A549 treated with DMSO at 1 μM for 4 hours (cell line): Measurements from ENCODE around the gene GTPBP6. TPM values are rescaled to one million over a fixed set of nuclear protein-coding genes. Genes with fewer than 3 reads are reported as not detected.

Experiments
- total RNA-seq: library from RNA; stranded (reverse); fragments of 200-300 nt; extraction: Qiagen RNA extraction; gene quantifications from 5 replicates; pipeline ENCODE4 v1.2.3, GENCODE V29; 2022; ENCODE audit warnings: low read depth

The GTPBP6 gene, protein sequence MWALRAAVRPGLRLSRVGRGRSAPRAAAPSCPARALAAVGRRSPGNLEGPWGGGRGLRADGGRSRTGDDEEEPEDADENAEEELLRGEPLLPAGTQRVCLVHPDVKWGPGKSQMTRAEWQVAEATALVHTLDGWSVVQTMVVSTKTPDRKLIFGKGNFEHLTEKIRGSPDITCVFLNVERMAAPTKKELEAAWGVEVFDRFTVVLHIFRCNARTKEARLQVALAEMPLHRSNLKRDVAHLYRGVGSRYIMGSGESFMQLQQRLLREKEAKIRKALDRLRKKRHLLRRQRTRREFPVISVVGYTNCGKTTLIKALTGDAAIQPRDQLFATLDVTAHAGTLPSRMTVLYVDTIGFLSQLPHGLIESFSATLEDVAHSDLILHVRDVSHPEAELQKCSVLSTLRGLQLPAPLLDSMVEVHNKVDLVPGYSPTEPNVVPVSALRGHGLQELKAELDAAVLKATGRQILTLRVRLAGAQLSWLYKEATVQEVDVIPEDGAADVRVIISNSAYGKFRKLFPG
- total RNA-seq, result 42.4 to 58.5 TPM (median 49.0 TPM) in 5 replicates

GRCh38 chrX:318739-319578 lies at the start of gene GTPBP6:
TSS of gene GTPBP6 (minus strand) at chrX:318796. CDS start at chrX:318787, 9 bp downstream.

DNA sequence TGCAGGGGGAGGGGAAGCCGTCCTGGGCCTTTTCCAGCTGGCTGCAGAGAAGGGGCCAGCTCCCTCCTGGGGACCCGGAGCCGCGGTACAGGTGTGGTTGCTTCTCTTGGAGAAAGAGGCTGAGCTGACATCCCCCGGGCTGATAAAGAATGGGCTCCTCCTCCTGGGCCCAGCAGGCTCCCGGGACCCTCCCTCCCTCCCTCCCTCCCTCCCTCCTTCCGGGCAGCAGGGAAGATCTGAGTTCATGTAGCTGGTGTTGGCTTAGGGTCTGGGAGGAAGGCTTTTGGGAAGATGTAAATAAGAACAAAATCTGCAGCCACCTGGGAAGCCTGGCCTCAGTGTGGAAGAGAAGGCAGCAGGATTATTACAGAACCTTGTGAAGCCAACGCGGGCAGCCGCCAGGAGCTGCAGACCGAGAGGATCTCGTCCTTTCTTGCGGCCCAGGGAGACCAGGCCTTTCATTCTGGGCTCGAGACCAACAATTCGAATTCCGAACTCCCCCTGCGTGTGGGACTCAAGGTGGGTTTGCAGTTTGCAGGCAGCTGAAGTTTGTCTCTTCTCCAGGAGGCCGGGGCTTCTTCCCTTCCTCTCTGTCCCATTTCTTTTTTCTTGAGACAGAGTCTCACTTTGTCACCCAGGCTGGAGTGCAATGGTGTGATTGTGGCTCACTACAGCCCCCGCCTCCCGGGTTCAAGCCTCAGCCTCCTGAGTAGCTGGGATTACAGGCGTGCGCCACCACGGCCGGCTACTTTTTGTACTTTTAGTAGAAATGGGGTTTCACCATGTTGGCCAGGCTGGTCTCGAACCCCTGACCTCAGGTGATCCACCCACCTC lies 37.2 kb downstream of the GTPBP6 start, which contains the start of gene PLCXD1:
PLCXD1 (plus strand) TSS at position 216 of the 834 bp plus-strand sequence. CDS start 2,807 bp downstream, outside the sequence.

Other genes with a start within 250 kb of the GTPBP6 start
- gene PLCXD1, start 37.4 kb downstream of the GTPBP6 start, total RNA-seq, result 35.2 to 40.0 TPM (median 36.0 TPM) in 5 replicates
- 17.0 to 28.1 TPM (median 22.3 TPM) in 5 replicates for gene PPP2R3B, start 68.1 kb upstream of the GTPBP6 start, total RNA-seq